Activated CD8-positive, alpha-beta T cell treated with anti-CD3 and anti-CD28 coated beads, Interleukin-2, amount 10 ng/mL, durations not matched to agents 7 days and 5 days (primary cell): ENCODE measurements around the gene CLTCL1. TPM values are rescaled to one million over a fixed set of nuclear protein-coding genes. Genes with fewer than 3 reads are reported as not detected.
"Not testable (repeated sequence)": the region's sequence is repeated elsewhere in the genome, so short reads cannot be mapped to it uniquely, and the experiment has no call there.

Source experiments
- ATAC-seq: fragments of 150-1000 bp; cut with Tn5 transposase; one replicate; pipeline ENCODE4 v1.10.0; 2021; ENCODE audit warnings: moderate library complexity
- CTCF ChIA-PET: fragments of 350-600 bp; sonication (Branson Sonifier 250); formaldehyde crosslinking; loops from one replicate; lab custom pipeline; 2021; ENCODE audit warnings: antibody characterized with exemption; lab: Charles Lee
- POLR2A ChIA-PET: fragments of 350-600 bp; sonication (Branson Sonifier 250); formaldehyde crosslinking; loops from one replicate; lab custom pipeline; 2021; ENCODE audit warnings: antibody characterized with exemption; lab: Charles Lee
- DNase-seq: peaks from one replicate; pipeline ENCODE4 v3.0.0-alpha.2; 2020
- H3K27ac Mint-ChIP-seq: one replicate; pipeline ENCODE4 v1.8.0; 2021; ENCODE audit warnings: mild to moderate bottlenecking, mixed read lengths
- H3K27me3 Mint-ChIP-seq: one replicate; pipeline ENCODE4 v1.8.0; 2021; ENCODE audit warnings: low read depth, mixed read lengths
- H3K36me3 Mint-ChIP-seq: one replicate; pipeline ENCODE4 v1.8.0; 2021; ENCODE audit warnings: low read depth, mixed read lengths
- H3K4me1 Mint-ChIP-seq: one replicate; pipeline ENCODE4 v1.8.0; 2021; ENCODE audit warnings: low read depth, mixed read lengths
- H3K4me3 Mint-ChIP-seq: one replicate; pipeline ENCODE4 v1.8.0; 2021; ENCODE audit warnings: mild to moderate bottlenecking, mixed read lengths
- H3K9me3 Mint-ChIP-seq: one replicate; pipeline ENCODE4 v1.8.0; 2022; ENCODE audit warnings: mixed read lengths; ENCODE audit not compliant: insufficient read depth
- total RNA-seq, 2 experiments: library from RNA; stranded (reverse); gene quantifications; one replicate each; pipeline ENCODE4 v1.2.3, GENCODE V29; 2021

The CLTCL1 gene
- total RNA-seq, 2 experiments from 2014 or later, result 0.44 to 0.58 TPM

DNA sequence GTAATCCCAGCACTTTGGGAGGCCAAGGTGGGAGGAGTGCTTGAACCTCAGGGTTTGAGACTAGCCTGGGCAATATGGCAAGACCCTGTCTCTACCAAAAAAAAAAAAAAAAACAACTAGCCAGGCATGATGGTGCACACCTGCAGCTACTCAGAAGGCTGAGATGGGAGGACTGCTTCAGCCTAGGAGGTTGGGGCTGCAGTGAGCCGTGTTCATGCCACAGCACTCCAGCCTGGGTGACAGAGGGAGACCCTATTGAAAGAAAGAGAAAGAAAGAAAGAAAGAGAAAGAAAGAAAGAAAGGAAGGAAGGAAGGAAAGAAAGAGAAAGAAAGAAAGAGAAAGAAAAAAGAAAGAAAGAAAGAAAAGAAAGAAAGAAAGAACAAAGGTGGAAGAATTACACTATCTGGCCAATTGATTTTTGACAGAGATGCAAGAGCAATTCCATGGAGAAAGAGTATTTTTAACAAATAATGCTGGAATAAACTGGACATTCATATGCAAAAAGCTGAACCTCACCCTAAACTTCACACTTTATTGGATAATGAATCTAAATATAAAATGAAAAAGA lies 79.1 kb downstream of the CLTCL1 start:
- ChIA-PET POLR2A (no interaction called here), CTCF (no interaction called here)
- DNase-seq, result no peak
- no peak overlapping the region for H3K27ac Mint-ChIP-seq
- H3K4me3 Mint-ChIP-seq, result no peak overlapping the region
- H3K4me1 Mint-ChIP-seq, result no peaks in the 10 kb centered on the region
- no peak for ATAC-seq
- no peaks in the 10 kb centered on the region for H3K9me3 Mint-ChIP-seq
- no peaks in the 10 kb centered on the region for H3K36me3 Mint-ChIP-seq
- H3K27me3 Mint-ChIP-seq, result peaks cover 19% of the 10 kb centered on the region

DNA sequence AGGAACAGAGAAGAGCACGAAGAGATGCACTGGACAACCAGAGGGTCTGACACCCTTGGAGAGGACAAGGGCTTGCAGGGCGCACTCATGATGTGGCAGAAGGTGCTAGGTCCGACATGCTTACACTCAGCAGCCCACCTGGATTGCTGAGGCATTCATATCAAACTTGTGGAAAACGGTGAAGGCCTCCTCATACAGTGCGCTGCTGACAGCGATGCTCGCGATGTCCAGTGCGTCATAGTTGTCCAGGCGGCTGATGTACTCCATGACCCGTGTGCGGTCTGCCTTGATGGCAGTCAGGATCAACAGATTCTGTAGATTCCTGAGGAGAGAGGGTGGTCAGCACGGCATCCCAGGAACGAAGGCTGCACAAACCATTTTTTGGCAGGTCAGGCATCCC lies 81.3 kb downstream of the CLTCL1 start:
- no peaks in the 10 kb centered on the region for H3K4me1 Mint-ChIP-seq
- ATAC-seq (no peak), DNase-seq (no peak)
- CTCF ChIA-PET, result no interaction called here
- no peak overlapping the region for H3K27ac Mint-ChIP-seq
- no peaks in the 10 kb centered on the region for H3K36me3 Mint-ChIP-seq
- POLR2A ChIA-PET, result no interaction called here
- H3K4me3 Mint-ChIP-seq, result no peak overlapping the region
- peaks cover 19% of the 10 kb centered on the region for H3K27me3 Mint-ChIP-seq
- no peaks in the 10 kb centered on the region for H3K9me3 Mint-ChIP-seq

GRCh38 chr22:19208287-19208847 lies 83.2 kb downstream of the CLTCL1 start:
- no peak overlapping the region for H3K4me3 Mint-ChIP-seq
- no peaks in the 10 kb centered on the region for H3K4me1 Mint-ChIP-seq
- ChIA-PET POLR2A (no interaction called here), CTCF (no interaction called here)
- H3K27ac Mint-ChIP-seq, result no peak overlapping the region
- H3K36me3 Mint-ChIP-seq, result no peaks in the 10 kb centered on the region
- H3K9me3 Mint-ChIP-seq, result no peaks in the 10 kb centered on the region
- DNase-seq (no peak), ATAC-seq (no peak)
- H3K27me3 Mint-ChIP-seq, result peaks cover 17% of the 10 kb centered on the region

DNA sequence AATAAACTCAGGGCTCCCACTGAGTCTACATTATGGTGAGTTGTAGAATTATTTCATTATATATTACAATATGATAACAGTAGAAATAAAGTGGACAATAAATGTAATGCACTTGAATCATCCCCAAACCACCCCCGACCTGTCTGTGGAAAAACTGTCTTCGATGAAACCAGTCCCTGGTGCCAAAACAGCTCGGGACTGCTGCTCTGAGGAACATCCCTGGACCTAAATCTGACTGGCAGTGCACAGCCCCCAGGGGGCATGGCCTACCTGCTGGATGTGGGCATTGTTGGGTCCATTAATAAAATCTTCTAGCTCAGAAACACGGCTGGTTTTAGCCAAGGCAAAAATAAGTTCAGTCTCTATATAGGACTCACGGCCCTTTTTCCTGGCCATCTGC lies 83.6 kb downstream of the CLTCL1 start:
- ATAC-seq (no peak), DNase-seq (no peak)
- CTCF ChIA-PET, result no interaction called here
- H3K4me3 Mint-ChIP-seq, result no peak overlapping the region
- H3K4me1 Mint-ChIP-seq, result no peaks in the 10 kb centered on the region
- H3K27me3 Mint-ChIP-seq, result peaks cover 13% of the 10 kb centered on the region
- no peaks in the 10 kb centered on the region for H3K9me3 Mint-ChIP-seq
- POLR2A ChIA-PET, result no interaction called here
- no peak overlapping the region for H3K27ac Mint-ChIP-seq
- no peaks in the 10 kb centered on the region for H3K36me3 Mint-ChIP-seq

GRCh38 chr22:19207401-19207808 lies 84.1 kb downstream of the CLTCL1 start:
- H3K27me3 Mint-ChIP-seq, result peaks cover 15% of the 10 kb centered on the region
- H3K4me1 Mint-ChIP-seq, result no peaks in the 10 kb centered on the region
- H3K4me3 Mint-ChIP-seq, result no peak overlapping the region
- H3K27ac Mint-ChIP-seq, result no peak overlapping the region
- DNase-seq (no peak), ATAC-seq (no peak)
- POLR2A ChIA-PET, result no interaction called here
- CTCF ChIA-PET, result no interaction called here
- H3K9me3 Mint-ChIP-seq, result no peaks in the 10 kb centered on the region
- H3K36me3 Mint-ChIP-seq, result no peaks in the 10 kb centered on the region

- ATAC-seq (no peak), DNase-seq (no peak)
- no peak overlapping the region for H3K27ac Mint-ChIP-seq
- H3K36me3 Mint-ChIP-seq, result no peaks in the 10 kb centered on the region
- POLR2A ChIA-PET, result no interaction called here
- H3K4me3 Mint-ChIP-seq, result no peak overlapping the region
- no peaks in the 10 kb centered on the region for H3K4me1 Mint-ChIP-seq
- H3K9me3 Mint-ChIP-seq, result no peaks in the 10 kb centered on the region
- peaks cover 14% of the 10 kb centered on the region for H3K27me3 Mint-ChIP-seq
- CTCF ChIA-PET, result no interaction called here
These were observed 85.2 kb downstream of the CLTCL1 start for GRCh38 chr22:19206287-19206686.

DNA sequence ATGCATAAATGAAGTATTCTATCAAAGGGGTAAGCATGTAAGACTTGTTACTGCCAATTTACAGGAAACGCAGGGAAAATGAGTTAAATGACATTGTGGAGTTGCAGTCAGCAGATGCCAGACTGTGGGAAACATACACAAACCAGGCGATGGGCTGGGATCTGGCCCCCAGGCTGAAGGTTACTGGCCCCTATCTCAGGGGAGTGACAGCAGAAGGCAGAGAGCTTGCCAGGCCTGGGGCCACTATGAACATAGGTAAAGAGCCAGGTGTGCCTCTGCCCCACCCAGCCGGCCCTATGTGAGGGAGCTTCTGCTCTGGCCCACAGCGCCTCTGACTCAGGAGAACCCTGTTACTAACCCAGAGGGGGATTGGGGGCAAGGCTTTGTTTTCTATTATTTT lies 86.9 kb downstream of the CLTCL1 start:
- no peaks in the 10 kb centered on the region for H3K4me1 Mint-ChIP-seq
- no peaks in the 10 kb centered on the region for H3K9me3 Mint-ChIP-seq
- H3K27ac Mint-ChIP-seq, result no peak overlapping the region
- H3K27me3 Mint-ChIP-seq, result peaks cover 6% of the 10 kb centered on the region
- CTCF ChIA-PET, result no interaction called here
- POLR2A ChIA-PET, result no interaction called here
- ATAC-seq, result no peak
- DNase-seq, result no peak
- H3K36me3 Mint-ChIP-seq, result no peaks in the 10 kb centered on the region
- H3K4me3 Mint-ChIP-seq, result no peak overlapping the region

GRCh38 chr22:19203834-19204233 lies 87.7 kb downstream of the CLTCL1 start:
- Mint-ChIP-seq H3K27me3 (peaks cover 6% of the 10 kb centered on the region), H3K27ac (no peak overlapping the region), H3K9me3 (no peaks in the 10 kb centered on the region), H3K4me3 (no peak overlapping the region), H3K36me3 (no peaks in the 10 kb centered on the region), H3K4me1 (no peaks in the 10 kb centered on the region)
- ChIA-PET CTCF (no interaction called here), POLR2A (no interaction called here)
- DNase-seq, result no peak
- ATAC-seq, result no peak

GRCh38 chr22:19202799-19203186 lies 88.7 kb downstream of the CLTCL1 start:
- DNase-seq, POLR2A ChIA-PET, H3K9me3 Mint-ChIP-seq, CTCF ChIA-PET, H3K27ac Mint-ChIP-seq, H3K4me3 Mint-ChIP-seq, ATAC-seq, H3K4me1 Mint-ChIP-seq, H3K36me3 Mint-ChIP-seq: not testable (repeated sequence)
- H3K27me3 Mint-ChIP-seq, result peaks cover 12% of the 10 kb centered on the region

- no peak overlapping the region for H3K4me3 Mint-ChIP-seq
- H3K27ac Mint-ChIP-seq, result no peak overlapping the region
- POLR2A ChIA-PET, result no interaction called here
- H3K9me3 Mint-ChIP-seq, result no peaks in the 10 kb centered on the region
- peaks cover 16% of the 10 kb centered on the region for H3K27me3 Mint-ChIP-seq
- no peak for ATAC-seq
- no peak for DNase-seq
- no peaks in the 10 kb centered on the region for H3K36me3 Mint-ChIP-seq
- CTCF ChIA-PET, result no interaction called here
- no peaks in the 10 kb centered on the region for H3K4me1 Mint-ChIP-seq
These were observed 89.4 kb downstream of the CLTCL1 start for GRCh38 chr22:19201869-19202798.

GRCh38 chr22:19201130-19201868 lies 90.2 kb downstream of the CLTCL1 start:
- ChIA-PET CTCF (no interaction called here), POLR2A (no interaction called here)
- DNase-seq (no peak), ATAC-seq (no peak)
- no peak overlapping the region for H3K4me3 Mint-ChIP-seq
- peaks cover 2% of the 10 kb centered on the region for H3K4me1 Mint-ChIP-seq
- H3K27me3 Mint-ChIP-seq, result peaks cover 16% of the 10 kb centered on the region
- H3K27ac Mint-ChIP-seq, result no peak overlapping the region
- H3K36me3 Mint-ChIP-seq, result no peaks in the 10 kb centered on the region
- H3K9me3 Mint-ChIP-seq, result no peaks in the 10 kb centered on the region

DNA sequence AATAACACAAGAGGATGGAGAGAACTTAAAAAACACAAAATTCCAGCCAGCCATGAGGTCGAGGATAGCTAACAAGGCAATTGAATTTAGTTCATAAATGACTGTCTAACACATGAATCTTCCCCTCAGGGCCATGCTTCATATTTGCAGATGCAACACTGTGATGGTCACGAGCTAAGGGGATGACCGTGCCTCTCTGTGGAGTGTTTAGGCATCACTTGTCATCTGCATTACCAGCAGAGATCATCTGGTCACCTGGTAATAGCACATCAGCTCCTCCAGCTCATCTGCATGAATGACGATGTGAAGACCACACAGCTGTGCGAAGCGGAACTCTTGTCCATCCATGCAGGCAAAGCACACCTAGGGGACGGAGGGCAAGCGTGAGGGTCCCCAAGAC lies 92.0 kb downstream of the CLTCL1 start:
- no peak overlapping the region for H3K27ac Mint-ChIP-seq

More for the DNA sequence above, 92.0 kb downstream of the CLTCL1 start:
- H3K27me3 Mint-ChIP-seq, result peaks cover 16% of the 10 kb centered on the region
- no peaks in the 10 kb centered on the region for H3K36me3 Mint-ChIP-seq
- ATAC-seq (no peak), DNase-seq (no peak)
- no peak overlapping the region for H3K4me3 Mint-ChIP-seq
- no peaks in the 10 kb centered on the region for H3K9me3 Mint-ChIP-seq
- POLR2A ChIA-PET, result no interaction called here
- CTCF ChIA-PET, result no interaction called here
- peaks cover 19% of the 10 kb centered on the region for H3K4me1 Mint-ChIP-seq
